Tibial nerve (tissue), 4 donors: ENCODE data around the gene NCS1.

ENCODE experiments used
- EP300 ChIP-seq, 2 donors: sonication (generic); formaldehyde crosslinking; IDR thresholded peaks; one replicate each; pipeline ENCODE4 v1.6.1; 2017; ENCODE audit warnings: antibody characterized with exemption in 2 of 2, mild to moderate bottlenecking in 1 of 2
- POLR2A ChIP-seq, 2 donors: fragments of 450-650 bp; IDR thresholded peaks; one replicate each; pipeline ENCODE4 v1.6.1; 2017; ENCODE audit warnings: antibody characterized with exemption in 2 of 2, mild to moderate bottlenecking in 2 of 2, moderate library complexity in 2 of 2
- TF ChIP-seq, protein P1 (sequence below), 5 experiments: fragments of 200-600 bp in 3 of 5; fragments of 450-650 bp in 2 of 5; sonication (generic) in 3 of 5; IDR thresholded peaks; one replicate each; pipeline ENCODE4 v1.5.1; 2016 to 2019; ENCODE audit warnings: antibody characterized with exemption in 5 of 5, mild to moderate bottlenecking in 3 of 5, moderate library complexity in 2 of 5

DNA sequence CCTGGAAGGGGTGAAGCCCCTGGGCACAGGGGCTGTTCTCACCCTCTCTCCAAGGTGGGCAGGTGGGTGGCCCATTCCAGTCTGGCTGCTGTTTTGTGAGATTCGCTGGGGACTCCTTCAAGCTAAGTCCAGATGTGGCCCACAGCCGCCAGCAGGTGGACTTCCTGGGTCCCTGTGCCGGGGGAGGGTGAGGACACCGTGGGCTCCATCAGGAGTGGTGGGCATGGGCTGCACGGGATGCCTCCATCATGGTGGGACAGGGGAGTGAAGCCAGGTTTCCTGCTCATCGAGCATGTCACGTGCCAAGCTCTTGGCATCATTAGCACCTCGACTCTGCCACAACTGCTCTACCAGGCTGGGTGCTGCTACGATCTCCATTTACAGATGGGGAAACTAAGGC lies 1.8 kb downstream of the NCS1 start:
- TF ChIP-seq EP300 (IDR thresholded peaks at IDR 0.05) (no peak), POLR2A (IDR thresholded peaks at IDR 0.05) (no peak)
- TF ChIP-seq, protein P1, sequence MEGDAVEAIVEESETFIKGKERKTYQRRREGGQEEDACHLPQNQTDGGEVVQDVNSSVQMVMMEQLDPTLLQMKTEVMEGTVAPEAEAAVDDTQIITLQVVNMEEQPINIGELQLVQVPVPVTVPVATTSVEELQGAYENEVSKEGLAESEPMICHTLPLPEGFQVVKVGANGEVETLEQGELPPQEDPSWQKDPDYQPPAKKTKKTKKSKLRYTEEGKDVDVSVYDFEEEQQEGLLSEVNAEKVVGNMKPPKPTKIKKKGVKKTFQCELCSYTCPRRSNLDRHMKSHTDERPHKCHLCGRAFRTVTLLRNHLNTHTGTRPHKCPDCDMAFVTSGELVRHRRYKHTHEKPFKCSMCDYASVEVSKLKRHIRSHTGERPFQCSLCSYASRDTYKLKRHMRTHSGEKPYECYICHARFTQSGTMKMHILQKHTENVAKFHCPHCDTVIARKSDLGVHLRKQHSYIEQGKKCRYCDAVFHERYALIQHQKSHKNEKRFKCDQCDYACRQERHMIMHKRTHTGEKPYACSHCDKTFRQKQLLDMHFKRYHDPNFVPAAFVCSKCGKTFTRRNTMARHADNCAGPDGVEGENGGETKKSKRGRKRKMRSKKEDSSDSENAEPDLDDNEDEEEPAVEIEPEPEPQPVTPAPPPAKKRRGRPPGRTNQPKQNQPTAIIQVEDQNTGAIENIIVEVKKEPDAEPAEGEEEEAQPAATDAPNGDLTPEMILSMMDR (IDR thresholded peaks at IDR 0.05): no peak
